ENCODE measurements around the gene TSEN54.
"Not testable (repeated sequence)": the region's sequence is repeated elsewhere in the genome, so short reads cannot be mapped to it uniquely, and the experiment has no call there.

TSEN54 gene

DNA sequence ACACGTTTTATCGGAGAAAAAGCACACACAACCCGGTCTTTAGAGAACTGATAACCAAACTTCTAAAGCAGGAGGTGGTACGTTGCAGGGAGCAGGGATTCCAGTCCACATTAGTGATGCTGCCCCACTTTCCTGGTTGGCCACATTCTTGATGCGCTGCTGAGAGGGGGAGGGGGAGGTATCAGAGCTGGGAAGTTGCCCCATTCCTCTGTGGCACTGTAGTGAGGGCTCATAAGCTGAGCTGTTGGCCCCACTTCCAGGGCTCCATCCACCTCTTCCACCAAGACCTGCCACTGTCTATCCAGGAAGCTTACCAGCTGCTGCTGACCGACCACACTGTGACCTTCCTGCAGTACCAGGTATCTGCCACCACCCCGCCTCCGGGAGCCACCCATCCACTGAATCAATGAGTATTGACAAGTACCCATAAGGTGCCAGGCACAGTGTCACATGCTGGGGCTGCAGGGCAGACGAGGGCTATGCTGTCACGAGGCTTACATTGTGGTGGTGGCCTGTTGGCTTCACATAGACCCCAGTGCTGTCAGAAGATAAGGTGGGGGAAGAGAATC, 1.1 kb downstream of the TSEN54 start:
- no peak for DNase-seq

DNA sequence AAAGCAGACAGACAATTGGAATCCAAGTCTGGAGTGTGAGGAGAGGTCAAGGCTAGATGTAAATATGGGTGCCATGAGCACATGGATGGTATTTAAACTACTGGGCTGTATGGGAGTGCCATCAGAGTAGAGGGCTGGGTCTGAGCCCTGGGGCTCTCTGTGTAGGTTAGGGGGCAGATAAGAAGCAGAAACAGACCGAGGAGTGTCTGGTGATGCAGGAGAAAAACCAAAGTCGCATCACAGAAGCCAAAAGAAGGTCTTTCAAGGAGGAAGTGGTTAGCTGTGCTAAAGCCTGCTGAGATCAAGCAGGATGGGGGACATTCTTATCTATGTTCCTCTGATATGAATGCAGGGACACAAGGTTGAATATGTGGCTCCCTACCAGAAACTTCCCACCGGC, 1.9 kb downstream of the TSEN54 start:
- no peak for DNase-seq

DNA sequence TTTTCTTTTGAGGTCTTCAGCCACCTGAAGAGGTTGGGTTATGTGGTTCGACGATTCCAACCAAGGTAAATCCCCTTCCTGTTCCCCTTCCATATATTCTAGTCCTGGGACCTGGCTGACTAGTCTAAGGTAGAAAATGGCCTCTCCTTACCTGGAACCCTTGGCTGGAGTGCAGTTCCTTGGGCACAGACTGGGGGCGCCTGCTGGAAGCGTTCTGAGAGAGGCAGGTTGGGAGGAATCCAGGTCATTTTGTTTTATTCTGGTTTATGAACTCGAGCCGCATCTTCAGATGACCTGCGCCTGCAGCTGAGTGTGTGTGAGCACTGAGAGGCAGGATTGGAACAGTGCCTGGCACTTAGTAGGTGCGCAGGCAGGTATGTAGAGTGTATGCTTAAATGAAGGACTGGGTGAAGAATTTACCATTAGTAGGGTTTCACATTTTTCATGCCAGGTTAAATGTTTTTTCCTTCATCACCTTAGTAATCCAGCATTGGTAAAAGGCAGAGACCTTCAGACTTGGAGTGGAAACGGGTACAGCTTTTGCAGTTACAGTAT, 2.7 kb downstream of the TSEN54 start:
- DNase-seq, result no peak

DNA sequence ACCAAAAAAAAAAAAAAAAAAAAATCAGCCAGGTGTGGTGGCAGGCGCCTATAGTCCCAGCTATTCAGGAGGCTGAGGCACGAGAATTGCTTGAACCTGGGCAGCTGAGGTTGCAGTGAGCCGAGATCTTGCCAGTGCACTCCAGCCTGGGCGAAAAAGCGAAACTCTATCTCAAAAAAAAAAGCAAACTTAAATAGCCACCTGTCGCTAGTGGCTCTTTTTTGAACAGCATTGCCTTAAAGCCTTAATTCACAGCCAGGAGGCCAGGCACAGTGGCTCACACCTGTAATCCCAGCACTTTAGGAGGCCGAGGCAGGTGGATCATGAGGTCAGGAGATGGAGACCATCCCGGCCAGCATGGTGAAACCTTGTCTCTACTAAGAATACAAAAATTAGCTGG, 4.1 kb downstream of the TSEN54 start:
- DNase-seq, result not testable (repeated sequence)

DNA sequence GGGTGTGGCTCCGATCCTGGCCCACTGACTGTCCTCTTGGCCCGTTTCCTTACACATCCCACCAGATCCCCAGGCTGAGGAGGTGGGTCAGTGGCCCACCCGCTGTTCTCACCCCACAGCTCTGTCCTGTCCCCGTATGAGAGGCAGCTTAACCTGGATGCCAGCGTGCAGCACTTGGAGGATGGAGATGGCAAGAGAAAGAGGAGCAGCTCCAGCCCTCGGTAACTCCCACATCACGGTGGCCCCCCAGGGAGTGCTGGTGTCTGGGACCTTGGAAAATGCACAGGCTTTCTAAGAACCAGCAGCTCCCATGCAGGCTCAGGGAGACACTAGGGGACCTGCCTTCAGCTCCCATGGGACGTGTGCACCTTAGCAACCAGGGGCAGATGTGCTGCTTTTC, 5.0 kb downstream of the TSEN54 start:
- no peak for DNase-seq

DNA sequence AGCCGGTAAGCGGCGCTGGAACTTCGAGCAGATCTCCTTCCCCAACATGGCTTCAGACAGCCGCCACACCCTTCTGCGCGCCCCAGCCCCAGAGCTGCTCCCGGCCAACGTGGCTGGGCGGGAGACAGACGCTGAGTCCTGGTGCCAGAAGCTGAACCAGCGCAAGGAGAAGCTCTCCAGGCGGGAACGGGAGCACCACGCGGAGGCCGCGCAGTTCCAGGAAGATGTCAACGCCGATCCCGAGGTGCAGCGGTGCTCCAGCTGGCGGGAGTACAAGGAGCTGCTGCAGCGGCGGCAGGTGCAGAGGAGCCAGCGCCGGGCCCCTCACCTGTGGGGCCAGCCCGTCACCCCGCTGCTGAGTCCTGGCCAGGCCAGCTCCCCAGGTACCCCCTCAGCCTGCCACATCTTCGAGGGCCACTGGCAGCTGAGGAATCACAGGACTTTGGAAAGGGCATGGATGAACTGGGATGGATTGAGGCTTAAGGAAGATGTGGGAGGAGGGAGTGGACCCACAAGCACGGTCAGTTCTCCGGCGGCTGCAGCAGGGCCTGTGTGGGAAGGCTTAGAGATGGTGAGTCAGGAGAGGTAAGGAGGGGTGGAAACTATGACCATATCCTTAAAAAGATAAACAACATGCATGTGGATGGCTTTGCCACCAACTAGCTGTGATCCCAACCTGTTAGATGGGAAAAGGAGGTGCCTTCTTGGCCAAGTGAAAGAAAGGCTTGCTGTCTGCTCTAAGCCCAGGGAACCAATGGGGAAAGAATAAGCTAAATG, 5.8 kb downstream of the TSEN54 start:
- no peak for DNase-seq

DNA sequence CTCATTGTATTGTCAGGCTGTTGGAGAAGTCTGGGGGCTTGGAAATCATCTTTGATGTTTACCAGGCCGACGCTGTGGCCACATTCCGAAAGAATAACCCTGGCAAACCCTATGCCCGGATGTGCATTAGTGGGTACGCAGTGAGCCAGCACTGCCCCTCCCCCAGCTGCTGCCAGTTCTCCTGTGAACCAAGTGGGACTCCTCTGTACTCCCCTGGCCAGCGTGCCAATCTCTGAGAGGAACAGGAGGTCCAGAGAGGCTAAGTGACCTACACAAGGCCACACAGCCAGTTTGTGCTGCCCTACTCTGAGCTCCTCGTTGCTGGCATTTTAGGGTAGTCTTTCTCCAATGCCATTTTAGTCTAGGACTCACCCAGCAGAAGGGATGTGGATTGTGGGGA, 7.3 kb downstream of the TSEN54 start:
- DNase-seq, result no peak

DNA sequence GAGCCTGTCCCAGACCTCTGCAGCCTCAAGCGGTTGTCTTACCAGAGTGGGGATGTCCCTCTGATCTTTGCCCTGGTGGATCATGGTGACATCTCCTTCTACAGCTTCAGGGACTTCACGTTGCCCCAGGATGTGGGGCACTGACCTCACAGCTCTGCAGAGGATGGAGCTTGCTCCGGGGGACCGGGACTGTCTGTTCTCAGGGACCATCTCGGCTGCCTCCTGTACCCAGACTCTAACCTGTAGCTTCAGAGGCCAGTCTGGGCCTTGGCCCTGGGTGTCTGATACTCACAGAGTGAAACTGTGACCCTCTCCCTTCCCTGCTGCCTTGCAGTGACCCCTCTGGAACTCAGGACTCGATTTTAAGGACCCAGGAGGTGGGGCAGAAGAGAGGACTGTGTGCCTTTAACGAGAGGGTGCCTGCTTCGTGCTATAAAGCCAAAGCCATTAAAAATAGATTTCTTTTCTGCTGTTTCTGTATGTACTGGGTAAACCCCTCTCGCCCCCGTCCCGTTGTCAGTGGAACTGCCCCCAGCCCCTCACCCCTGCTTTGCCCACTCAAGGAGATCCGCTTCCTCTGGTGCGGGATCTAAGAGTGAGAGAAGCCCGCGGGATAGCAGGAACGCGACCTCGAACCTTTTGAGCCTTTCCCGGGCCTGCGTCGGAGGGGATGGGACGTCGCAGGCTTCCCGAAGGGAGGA, 8.1 kb downstream of the TSEN54 start:
- no peak for DNase-seq

DNA sequence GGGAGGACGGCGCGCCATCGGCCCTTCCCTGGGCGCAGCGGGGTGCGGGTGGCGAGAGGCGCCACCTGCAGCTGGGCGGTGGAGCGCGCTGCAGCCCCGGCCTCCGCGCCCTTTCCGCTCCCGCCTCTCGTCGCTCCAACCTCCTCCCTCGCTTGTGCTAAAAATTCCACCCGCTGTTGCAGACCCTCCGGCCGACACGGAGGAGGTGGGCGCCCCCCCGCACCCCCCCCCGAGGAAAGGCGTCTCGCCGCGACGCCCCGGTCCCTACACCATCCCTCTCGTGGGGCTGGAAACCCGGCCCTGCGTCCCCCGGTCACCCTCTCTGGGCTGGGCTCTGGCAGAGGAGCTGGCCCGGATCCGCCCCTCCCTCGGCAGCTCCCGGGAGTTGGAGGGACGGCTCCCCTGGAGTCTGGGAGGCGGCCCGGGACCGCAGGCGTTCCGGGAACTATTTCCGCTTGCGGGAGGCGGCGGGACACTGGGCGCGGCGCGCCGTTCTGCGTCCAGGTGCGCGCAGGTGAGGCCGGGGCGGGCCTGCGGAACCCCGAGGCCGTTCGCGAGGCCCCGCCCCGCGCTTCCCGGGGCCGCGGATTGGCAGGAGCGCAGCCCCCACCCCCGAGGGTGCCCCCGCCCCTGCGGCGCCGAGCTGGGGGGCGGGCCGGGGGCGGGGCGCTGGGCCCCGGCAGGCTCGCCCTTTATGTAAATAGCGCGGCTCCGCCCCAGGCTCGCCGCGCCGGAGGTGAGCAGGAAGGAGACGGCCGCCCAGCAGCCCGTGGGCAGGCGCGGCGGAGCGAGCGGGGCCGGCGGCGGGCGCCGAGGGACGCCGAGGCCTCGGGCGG, 8.9 kb downstream of the TSEN54 start, which contains the start of gene LLGL2:
LLGL2 (plus strand) TSS at position 728 of the 836 bp plus-strand sequence. CDS start 17,730 bp downstream, outside the sequence.
- DNase-seq, result peak in 17 of 51 donors; percentile 24 to 69 (median 39)

DNA sequence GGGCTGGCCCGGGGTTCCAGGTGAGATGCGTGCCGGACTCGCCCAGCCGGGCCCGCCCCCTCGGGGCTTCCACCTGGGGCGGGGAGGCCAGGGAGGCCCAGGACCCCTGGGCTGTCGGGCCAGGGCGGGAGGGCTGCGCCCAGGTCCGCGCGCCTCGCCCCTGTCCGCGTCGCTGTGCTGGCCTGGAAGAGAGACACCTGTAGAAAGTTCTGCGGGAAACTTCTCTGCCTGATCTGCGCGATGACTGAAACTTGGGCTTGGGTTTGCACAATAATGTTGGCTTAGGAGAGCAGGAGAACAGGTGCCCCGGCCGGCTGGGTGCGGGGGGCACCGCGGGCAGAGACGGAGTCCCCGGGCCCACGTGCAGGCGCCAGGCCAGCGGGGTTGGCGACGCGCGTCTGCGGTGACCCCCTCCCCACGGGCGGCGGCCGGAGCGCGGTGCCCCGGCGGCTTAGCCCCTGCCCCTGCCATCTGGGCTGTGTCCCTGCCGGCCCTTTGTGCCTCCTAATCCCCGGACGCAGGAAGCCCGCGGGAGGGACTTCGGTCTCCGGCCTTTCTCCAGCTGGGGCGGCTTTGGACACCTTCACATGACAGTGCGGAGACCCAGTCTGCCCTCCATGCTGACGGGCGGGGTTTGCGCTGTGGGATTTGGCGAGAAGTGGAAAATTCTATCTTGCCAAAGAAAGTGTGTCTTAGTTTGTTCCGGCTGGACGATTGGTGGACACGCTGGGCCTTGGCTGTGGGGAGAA, 9.7 kb downstream of the TSEN54 start:
- DNase-seq, result no peak

DNA sequence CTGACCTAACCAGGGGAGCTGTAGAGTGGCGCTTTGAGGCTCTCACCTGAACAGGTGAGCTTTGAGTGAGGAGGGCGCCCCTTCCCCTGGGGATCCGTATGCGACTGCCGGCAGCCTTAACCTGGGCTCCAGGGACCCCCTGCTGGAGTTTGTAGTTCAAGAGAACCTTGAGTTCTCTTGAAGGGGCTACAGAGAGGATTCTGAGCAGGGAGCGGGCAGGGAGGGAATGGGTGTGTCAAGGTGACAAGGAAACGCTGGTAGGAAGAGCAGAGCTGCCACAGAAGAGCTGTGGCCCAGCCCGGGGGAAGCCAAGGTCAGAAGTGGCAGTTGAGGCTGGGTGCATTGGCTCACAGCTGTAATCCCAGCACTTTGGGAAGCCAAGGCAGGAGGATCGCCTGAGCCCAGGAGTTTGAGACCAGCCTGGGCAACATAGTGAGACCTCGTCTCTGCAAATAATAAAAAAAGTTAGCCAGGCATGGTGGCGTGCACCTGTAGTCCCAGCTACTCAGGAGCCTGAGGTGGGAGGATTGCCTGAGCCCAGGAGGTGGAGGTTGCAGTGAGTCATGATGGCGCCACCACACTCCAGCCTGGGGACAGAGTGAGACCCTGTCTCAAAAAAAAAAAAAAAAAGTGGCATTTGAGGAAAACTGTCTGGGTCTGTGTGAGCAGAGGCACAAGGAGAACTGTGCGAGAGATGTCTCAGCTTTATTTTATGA, 10.4 kb downstream of the TSEN54 start:
- no peak for DNase-seq

DNA sequence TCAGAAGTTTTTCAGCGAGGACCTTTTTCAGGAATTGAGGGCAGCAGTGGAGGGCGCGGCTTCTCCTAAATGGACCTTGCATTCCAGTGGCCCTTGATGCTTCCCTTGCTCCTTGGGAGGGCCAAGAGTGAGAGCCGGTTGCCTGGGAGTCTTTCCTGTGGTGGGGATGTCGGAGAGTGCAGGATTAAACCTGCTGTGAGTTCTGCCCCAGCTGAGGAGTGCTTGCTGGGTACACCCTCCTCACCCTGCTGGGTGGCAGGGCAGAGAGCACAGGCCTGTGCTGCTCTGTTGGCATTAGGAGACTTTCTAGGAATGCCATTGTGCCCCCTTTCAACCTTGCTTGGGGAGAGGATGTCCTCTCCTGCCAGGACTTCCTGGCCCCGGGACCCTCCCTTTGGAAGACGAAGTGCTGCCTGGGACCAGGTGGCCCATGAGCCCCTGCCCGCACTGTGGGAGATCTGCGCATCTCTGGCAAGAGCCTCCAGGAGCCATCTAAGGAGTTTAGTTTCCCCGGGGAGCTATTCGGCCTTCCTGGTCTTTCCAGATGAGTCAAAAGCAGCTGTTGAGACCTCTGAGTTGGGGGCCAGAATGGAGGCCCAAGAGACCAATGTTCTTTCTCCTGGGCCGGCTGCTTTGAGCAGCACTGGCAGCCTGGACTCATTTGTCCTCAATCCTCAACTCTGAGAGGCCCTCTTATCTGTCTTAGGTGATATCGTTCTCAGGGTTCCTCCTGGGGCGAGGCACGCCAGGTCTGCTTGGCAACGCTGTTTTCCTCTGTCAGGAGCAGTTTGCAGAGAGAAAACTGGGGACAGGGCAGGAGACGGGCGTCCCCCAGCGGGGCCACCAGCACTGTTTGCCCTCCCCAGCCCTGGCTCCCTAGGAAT, 14.8 kb downstream of the TSEN54 start:
- DNase-seq, result no peak

DNA sequence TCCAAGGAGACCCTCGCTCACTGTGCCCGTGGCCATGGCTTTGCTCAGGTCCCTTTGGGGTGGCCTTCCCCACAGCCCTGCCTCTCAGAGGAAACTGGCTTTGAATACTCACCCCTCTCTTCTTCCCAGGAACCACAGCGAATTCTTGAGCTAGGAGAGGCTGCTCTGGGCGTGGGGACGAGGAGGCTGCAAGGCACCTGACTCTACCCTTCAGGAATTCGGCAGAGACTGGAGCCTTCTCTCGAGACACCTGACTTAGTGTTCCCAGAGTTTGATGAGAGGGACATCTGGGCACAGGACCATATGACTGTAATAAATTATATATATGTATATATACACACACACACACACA, 15.4 kb downstream of the TSEN54 start:
- no peak for DNase-seq

DNA sequence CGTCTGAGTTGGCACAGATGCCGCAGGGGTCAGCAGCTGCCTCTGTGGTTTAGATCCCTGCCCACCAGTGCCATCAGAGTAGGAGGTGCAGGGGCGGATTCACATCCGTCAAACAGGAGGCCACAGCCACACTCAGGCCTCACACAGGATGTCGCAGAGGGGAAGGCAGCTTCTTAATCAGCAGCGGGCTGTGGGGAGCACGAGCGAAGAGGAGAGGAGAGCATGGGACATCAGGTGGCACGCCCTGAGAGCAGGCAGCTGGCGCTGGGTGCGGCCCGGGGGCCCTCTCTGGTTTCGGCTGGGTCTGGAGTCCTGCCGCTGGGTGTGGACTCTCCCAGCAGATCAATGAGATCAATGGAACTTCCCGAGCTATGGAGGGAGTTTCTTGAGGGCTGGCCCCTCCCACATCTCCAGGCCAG, 18.8 kb downstream of the TSEN54 start:
- no peak for DNase-seq

DNA sequence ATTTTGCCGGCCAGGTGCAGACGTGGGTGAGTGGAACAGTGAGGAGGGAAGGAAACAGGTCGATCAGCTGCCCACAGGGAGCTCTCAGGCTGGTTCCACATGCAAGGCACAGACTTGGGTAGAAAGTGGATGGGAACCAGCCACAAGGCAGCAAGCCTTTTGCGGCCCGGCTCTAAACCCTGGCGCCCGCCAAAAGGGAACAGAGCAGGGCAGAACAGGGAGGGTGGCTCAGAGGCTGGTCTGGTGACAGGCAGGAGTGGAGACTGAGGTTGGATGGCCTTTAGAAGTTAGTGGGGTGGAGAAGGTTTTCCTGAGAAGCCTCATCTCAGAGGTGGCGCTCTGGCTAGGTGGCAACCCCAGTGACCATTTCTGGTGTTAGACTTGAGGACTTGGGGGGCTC, 19.5 kb downstream of the TSEN54 start:
- no peak for DNase-seq

DNA sequence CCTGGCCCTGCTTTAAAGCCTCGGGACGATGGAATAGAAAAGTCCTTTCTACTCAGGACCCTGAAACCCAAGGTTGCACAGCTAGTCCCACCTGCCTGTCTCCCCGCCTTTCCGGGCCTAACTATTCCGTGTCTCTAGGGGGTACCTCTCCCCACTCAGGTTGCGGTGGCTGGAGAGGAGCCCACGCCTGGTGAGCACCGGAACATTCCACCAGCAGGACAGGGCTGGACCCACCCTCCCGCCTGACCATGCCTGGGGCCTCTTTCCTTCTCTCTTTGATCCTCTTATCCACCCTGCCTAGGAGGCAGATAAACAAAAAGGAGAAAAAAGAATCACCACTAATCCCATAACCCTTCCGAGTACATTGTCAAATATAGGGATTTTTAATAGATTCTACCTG, 20.0 kb downstream of the TSEN54 start:
- no peak for DNase-seq

DNA sequence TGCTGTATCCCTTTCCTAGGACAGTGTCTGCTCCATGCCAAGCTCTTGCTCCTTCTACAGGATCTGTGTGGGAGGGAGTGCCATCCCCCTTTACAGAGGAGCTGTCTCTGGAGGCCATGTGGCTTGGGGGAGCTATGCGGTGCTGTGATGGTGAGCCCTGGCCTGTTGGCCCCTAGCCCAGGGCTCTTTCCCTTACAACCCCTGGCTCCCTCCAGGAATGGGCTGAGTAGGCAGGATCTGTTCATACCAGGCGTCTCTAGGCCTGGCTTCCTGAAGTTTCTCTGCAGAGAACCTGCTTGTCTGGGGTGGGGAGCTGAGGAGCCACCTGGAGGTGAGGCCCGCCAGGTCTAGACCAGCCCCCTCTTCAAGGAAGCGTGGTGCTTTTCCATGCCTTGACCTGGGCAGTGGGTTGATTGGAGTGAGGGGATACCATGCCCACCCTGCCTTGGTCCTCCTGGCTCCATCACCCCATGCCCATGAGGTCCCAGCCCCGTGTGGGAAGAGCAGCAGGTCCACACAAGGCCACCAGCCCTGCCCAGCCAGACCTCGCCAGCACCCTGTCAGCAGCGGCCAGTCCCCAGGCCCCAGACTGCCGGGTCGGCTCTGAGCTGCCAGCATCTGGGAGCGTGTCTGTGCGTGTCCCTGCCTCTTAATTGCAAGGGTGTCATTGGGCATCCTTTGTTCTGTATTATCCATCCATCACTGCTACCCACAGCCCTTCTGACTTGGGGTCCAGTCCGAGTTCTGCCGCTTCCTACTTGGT, 23.8 kb downstream of the TSEN54 start:
- no peak for DNase-seq

DNA sequence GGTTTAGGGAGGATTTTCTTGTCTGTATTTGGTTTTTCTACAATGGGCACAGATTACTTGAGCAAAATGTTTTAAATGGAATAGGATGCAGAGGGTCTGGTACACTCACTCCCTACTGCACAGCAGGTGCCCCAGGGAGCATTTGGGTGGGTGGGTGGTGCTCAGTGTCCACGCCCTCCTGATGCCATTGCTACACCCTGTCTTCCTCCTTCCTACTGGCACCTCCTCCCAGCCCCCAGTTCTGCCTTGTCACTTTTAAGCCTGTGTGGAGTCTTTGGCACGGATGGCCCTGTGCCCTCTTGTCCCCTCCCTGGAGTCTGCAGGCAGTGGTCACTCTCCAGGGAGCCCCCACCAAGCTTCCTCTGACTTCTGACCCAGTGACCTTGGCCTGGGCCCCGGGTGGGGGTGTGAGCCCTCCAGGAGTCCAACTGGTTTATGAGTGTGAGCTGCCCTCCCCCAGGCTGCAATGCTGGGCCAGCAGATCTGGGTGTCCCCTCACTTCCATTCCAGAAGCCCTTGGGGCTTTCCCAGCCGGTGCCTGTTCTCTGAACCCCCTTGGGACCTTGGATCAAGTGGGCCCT, 24.7 kb downstream of the TSEN54 start:
- DNase-seq, result no peak

Measured in hypothalamus (tissue), 51 donors.